ENCODE measurements around the gene MGMT. TPM values are rescaled to one million over a fixed set of nuclear protein-coding genes. Genes with fewer than 3 reads are reported as not detected.

Gene MGMT
- polyA plus RNA-seq, 1 experiment: 10.9 TPM

DNA sequence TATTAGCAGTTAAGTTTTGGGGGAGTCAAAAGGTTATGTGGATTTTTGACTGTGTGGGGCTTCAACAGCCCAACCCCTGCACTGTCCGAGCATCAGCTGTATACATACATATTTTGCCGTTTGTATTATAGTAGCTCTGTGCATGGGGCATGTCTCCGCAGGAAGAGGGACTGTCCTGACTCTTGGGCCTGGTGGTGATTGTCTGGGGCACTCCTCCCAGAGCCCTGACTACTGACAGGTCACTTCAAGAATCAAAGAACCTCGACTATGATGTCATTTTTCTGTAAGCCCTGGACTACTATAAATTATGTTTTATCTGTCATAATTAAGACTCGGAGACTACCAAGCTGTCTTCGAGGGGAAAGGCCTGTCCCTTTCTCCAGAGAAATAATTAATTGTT, 51.8 kb downstream of the MGMT start:
- ChIA-PET CTCF (no interaction called here), POLR2A (no interaction called here)
- Histone ChIP-seq H3K27me3 (ENCODE audit: control insufficient read depth, insufficient read depth, low read length) (no peaks in the 10 kb centered on the region), H3K27ac (ENCODE audit: low read depth, low read length) (no peak overlapping the region), H3K9me3 (ENCODE audit: control insufficient read depth, insufficient read depth, low read length) (peaks cover 36% of the 10 kb centered on the region), H3K4me3 (ENCODE audit: low read depth, low read length) (no peak overlapping the region)
- TF ChIP-seq, protein P1, sequence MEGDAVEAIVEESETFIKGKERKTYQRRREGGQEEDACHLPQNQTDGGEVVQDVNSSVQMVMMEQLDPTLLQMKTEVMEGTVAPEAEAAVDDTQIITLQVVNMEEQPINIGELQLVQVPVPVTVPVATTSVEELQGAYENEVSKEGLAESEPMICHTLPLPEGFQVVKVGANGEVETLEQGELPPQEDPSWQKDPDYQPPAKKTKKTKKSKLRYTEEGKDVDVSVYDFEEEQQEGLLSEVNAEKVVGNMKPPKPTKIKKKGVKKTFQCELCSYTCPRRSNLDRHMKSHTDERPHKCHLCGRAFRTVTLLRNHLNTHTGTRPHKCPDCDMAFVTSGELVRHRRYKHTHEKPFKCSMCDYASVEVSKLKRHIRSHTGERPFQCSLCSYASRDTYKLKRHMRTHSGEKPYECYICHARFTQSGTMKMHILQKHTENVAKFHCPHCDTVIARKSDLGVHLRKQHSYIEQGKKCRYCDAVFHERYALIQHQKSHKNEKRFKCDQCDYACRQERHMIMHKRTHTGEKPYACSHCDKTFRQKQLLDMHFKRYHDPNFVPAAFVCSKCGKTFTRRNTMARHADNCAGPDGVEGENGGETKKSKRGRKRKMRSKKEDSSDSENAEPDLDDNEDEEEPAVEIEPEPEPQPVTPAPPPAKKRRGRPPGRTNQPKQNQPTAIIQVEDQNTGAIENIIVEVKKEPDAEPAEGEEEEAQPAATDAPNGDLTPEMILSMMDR (IDR thresholded peaks at IDR 0.05; ENCODE audit: low read depth, low read length): no peak
- no peak for DNase-seq (ENCODE audit: low read depth, low spot score)

DNA sequence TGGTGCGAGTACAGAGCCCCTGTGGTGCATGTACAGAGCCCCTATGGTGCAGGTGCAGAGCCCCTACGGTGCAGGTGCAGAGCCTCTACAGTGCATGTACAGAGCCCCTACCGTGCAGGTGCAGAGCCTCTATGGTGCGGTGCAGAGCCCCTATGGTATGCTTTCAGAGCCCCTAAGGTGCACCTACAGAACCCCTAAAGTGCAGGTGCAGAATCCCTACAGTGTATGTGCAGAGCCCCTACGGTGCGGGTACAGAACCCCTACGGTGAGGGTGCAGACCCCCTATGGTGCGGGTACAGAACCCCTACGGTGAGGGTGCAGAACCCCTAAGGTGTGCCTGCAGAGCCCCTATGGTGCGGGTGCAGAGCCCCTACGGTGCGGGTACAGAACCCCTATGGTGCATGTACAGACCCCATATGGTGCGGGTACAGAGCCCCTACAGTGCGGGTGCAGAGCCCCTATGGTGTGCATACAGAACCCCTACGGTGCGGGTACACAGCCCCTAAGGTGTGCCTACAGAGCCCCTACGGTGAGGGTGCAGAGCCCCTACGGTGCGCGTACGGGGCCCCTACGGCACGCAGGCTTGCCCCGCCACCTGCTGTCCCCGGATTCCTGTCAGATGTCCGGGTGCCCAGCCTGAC, 53.5 kb downstream of the MGMT start:
- Histone ChIP-seq H3K4me3 (ENCODE audit: low read depth, low read length) (no peak overlapping the region), H3K9me3 (ENCODE audit: control insufficient read depth, insufficient read depth, low read length) (peaks cover 30% of the 10 kb centered on the region), H3K27me3 (ENCODE audit: control insufficient read depth, insufficient read depth, low read length) (no peaks in the 10 kb centered on the region), H3K27ac (ENCODE audit: low read depth, low read length) (no peak overlapping the region)
- CTCF ChIA-PET: no interaction called here
- POLR2A ChIA-PET: no interaction called here
- no peak for DNase-seq (ENCODE audit: low read depth, low spot score)
- TF ChIP-seq, protein P1 (IDR thresholded peaks at IDR 0.05; ENCODE audit: low read depth, low read length): no peak

DNA sequence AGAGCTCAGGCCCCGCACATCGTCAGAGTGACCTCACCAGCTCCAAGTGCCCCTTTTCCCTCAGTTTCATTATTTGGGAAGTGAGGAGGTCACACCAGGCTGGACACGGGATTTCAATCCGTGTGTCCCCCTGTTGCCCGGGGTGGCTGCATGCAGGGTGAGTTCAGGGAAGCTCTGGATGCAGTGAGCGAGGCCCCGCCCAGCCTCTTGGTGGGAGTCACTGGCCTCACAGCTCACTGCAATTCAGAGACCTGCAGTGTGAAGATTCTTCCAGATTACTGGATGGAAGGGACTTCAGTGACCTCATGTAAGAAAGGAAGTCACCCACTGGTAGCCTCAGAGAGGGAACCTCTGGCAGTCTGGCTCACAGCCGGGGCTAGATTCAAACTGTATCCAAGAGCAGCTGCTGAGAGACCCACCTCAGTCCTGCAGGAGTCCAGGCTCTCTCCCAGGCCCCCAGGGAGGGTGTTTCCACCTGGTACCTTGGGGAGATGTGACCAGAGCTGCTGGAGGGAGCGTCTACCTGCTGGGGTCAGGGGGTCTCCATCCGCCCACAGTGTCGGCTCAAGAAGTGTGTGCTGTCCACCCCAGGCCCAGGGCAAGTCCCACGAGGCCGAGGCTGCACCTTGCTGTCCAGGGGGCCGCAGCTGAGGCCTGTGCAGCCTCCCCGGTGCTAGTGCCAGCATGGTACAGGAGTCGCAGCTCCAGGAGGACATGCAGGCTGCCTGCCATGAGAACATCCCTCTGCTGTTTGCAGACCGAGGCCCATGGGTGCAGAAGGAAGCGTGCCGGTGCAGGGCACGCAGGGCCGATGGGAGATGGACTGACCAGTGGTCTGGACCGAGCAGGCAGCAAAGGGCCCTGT, 54.4 kb downstream of the MGMT start:
- Histone ChIP-seq H3K4me3 (ENCODE audit: low read depth, low read length) (no peak overlapping the region), H3K9me3 (ENCODE audit: control insufficient read depth, insufficient read depth, low read length) (peaks cover 30% of the 10 kb centered on the region), H3K27ac (ENCODE audit: low read depth, low read length) (no peak overlapping the region), H3K27me3 (ENCODE audit: control insufficient read depth, insufficient read depth, low read length) (no peaks in the 10 kb centered on the region)
- ChIA-PET CTCF (no interaction called here), POLR2A (no interaction called here)
- TF ChIP-seq, protein P1 (IDR thresholded peaks at IDR 0.05; ENCODE audit: low read depth, low read length): no peak
- DNase-seq (ENCODE audit: low read depth, low spot score): no peak

DNA sequence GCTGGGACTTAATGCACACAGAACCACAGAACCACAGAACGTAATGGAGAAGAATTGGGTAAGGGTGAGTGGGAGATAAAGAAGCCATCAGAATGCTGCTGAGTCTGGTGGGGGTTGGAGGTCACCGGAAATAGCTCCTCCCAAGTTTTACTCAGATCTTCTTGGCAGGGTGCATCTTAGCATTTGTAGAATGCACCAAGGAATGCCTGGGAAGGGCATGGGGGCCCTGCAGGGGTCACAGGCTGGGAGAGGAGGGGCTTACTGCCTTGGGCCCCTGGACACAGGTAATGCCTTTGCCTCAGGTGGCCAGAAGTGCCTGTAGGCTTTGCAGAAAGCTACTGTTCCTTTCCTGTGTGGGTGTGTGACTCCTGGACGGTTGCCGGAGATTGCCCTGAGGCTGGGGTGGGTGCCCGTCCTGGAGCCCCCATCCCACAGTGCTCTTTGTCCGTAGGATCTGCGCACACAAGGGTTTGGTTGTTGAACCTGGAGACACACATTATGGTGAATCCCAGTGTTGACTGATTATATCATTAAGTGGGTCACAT, 55.1 kb downstream of the MGMT start:
- CTCF ChIA-PET: no interaction called here
- H3K4me3 ChIP-seq (ENCODE audit: low read depth, low read length): no peak overlapping the region
- DNase-seq (ENCODE audit: low read depth, low spot score): no peak
- peaks cover 27% of the 10 kb centered on the region for H3K9me3 ChIP-seq (ENCODE audit: control insufficient read depth, insufficient read depth, low read length)
- H3K27ac ChIP-seq (ENCODE audit: low read depth, low read length): no peak overlapping the region
- POLR2A ChIA-PET: no interaction called here
- no peaks in the 10 kb centered on the region for H3K27me3 ChIP-seq (ENCODE audit: control insufficient read depth, insufficient read depth, low read length)
- TF ChIP-seq, protein P1 (IDR thresholded peaks at IDR 0.05; ENCODE audit: low read depth, low read length): no peak
